HFFc6 (cell line): ENCODE data around the gene KANSL1. TPM values are rescaled to one million over a fixed set of nuclear protein-coding genes. Genes with fewer than 3 reads are reported as not detected.
A peak's percentile ranks its signal among the peaks of the same experiment; 100 is the strongest.
"Not testable (repeated sequence)": the region's sequence is repeated elsewhere in the genome, so short reads cannot be mapped to it uniquely, and the experiment has no call there.

ENCODE experiments used
- DNase-seq: peaks from one replicate; pipeline ENCODE4 v3.0.0-alpha.2; 2018
- H3K27ac Mint-ChIP-seq: 2 replicates; pipeline ENCODE4 v1.8.0; 2020; ENCODE audit warnings: mild to moderate bottlenecking, mixed read lengths
- H3K27me3 Mint-ChIP-seq: 2 replicates; pipeline ENCODE4 v1.8.0; 2021; ENCODE audit warnings: mild to moderate bottlenecking, moderate library complexity, mixed read lengths; ENCODE audit not compliant: insufficient read depth
- H3K36me3 Mint-ChIP-seq: 2 replicates; pipeline ENCODE4 v1.8.0; 2021; ENCODE audit warnings: low read depth, mixed read lengths
- H3K4me1 Mint-ChIP-seq: 2 replicates; pipeline ENCODE4 v1.8.0; 2020; ENCODE audit warnings: low read depth, mixed read lengths
- H3K4me3 Mint-ChIP-seq: 2 replicates; pipeline ENCODE4 v1.8.0; 2020; ENCODE audit warnings: mild to moderate bottlenecking, moderate library complexity, mixed read lengths
- H3K9me3 Mint-ChIP-seq: 2 replicates; pipeline ENCODE4 v1.8.0; 2020; ENCODE audit warnings: mild to moderate bottlenecking, mixed read lengths
- CTCF ChIP-seq: fragments of 200-600 bp; sonication (generic); IDR thresholded peaks from 2 replicates; pipeline ENCODE4 v1.5.0; 2021; ENCODE audit warnings: antibody characterized with exemption, mild to moderate bottlenecking
- total RNA-seq, 6 experiments: library from RNA; stranded (reverse); fragmentation: NEBNext Ultra II Directional; extraction: Animal tissue kit (Norgen Biotek cat#: 25700); gene quantifications; 2 replicates in 1 of 6; 3 replicates in 5 of 6; pipeline ENCODE4 v1.2.3, GENCODE V29; 2021

Gene KANSL1
- total RNA-seq, 6 experiments from 2014 or later, result 23.8 to 33.0 (median 27.7) TPM

DNA sequence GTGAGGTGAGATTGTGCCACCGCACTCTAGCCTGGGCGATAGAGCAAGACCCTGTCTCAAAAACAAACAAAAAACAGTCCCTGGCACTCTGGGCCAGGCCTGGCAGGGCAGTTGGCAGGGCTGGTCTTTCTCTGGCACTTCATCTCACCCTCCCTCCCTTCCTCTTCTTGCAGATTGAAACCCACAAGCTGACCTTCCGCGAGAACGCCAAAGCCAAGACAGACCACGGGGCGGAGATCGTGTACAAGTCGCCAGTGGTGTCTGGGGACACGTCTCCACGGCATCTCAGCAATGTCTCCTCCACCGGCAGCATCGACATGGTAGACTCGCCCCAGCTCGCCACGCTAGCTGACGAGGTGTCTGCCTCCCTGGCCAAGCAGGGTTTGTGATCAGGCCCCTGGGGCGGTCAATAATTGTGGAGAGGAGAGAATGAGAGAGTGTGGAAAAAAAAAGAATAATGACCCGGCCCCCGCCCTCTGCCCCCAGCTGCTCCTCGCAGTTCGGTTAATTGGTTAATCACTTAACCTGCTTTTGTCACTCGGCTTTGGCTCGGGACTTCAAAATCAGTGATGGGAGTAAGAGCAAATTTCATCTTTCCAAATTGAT is 169.3 kb downstream of the KANSL1 start:
- peaks cover 12% of the 10 kb centered on the region for H3K36me3 Mint-ChIP-seq
- H3K9me3 Mint-ChIP-seq, result no peaks in the 10 kb centered on the region
- TF ChIP-seq CTCF, result no peak
- H3K4me3 Mint-ChIP-seq, result no peak overlapping the region
- peaks cover 5% of the 10 kb centered on the region for H3K27me3 Mint-ChIP-seq
- no peaks in the 10 kb centered on the region for H3K4me1 Mint-ChIP-seq
- no peak for DNase-seq
- H3K27ac Mint-ChIP-seq, result no peak overlapping the region

DNA sequence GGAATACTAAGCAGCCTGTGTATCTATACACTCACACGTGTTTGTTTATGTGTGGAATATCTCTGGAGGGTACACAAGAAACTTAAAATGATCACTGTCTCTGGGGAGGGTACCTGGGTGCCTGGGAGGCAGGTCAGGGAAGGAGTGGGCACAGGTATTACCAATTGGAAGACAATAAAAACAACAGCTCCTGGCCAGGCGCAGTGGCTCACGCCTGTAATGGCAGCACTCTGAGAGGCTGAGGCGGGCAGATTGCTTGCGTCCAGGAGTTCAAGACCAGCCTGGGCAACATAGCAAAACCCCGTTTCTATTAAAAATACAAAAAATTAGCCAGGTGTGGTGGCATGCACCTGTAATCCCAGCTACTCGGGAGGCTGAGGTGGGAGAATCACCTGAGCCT is 169.9 kb downstream of the KANSL1 start:
- H3K4me1 Mint-ChIP-seq, DNase-seq, H3K9me3 Mint-ChIP-seq, H3K4me3 Mint-ChIP-seq, H3K27me3 Mint-ChIP-seq, H3K27ac Mint-ChIP-seq: not testable (repeated sequence)
- H3K36me3 Mint-ChIP-seq, result peaks cover 10% of the 10 kb centered on the region

DNA sequence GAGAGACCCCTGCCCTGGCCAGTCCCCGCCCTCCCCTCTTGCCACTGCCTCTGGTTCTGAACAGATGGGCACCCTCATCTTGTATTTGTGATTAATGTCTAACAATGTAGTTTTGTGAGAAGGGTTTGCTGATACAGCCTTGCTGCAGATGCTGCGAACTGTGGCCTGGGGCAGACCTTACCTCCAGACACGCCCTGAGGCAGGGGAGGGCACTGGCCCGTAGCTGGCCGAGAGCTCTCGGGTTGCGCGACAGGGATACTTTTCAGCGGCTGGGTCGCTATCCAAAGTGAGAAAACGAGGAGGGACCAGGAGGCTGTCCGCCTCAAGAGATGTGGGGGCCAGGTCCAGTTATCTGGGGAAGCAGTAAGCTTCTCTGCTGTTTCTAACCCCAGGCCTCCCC is 172.2 kb downstream of the KANSL1 start:
- H3K27me3 Mint-ChIP-seq, result peaks cover 4% of the 10 kb centered on the region
- H3K4me3 Mint-ChIP-seq, result no peak overlapping the region
- no peak overlapping the region for H3K27ac Mint-ChIP-seq
- no peak for TF ChIP-seq CTCF
- no peak for DNase-seq
- peaks cover 4% of the 10 kb centered on the region; the same call in 1 of the 2 replicates for H3K36me3 Mint-ChIP-seq
- H3K9me3 Mint-ChIP-seq, result no peaks in the 10 kb centered on the region
- no peaks in the 10 kb centered on the region for H3K4me1 Mint-ChIP-seq

GRCh38 chr17:46020023-46020761 is 173.0 kb downstream of the KANSL1 start:
- no peak for TF ChIP-seq CTCF
- Mint-ChIP-seq H3K9me3 (no peaks in the 10 kb centered on the region), H3K4me1 (no peaks in the 10 kb centered on the region), H3K27ac (no peak overlapping the region), H3K27me3 (peaks cover 5% of the 10 kb centered on the region), H3K4me3 (no peak overlapping the region), H3K36me3 (no peaks in the 10 kb centered on the region)
- no peak for DNase-seq

- H3K27ac Mint-ChIP-seq, H3K4me1 Mint-ChIP-seq, H3K9me3 Mint-ChIP-seq, H3K4me3 Mint-ChIP-seq, H3K27me3 Mint-ChIP-seq, H3K36me3 Mint-ChIP-seq, DNase-seq: not testable (repeated sequence)
Measured at GRCh38 chr17:46019408-46019925, 173.8 kb downstream of the KANSL1 start.

GRCh38 chr17:46013502-46014165 is 179.6 kb downstream of the KANSL1 start:
- no peak overlapping the region for H3K4me3 Mint-ChIP-seq
- TF ChIP-seq CTCF, result no peak
- peaks cover 17% of the 10 kb centered on the region for H3K4me1 Mint-ChIP-seq
- peak; percentile 70 for DNase-seq
- no peaks in the 10 kb centered on the region for H3K9me3 Mint-ChIP-seq
- peaks cover 6% of the 10 kb centered on the region for H3K27me3 Mint-ChIP-seq
- no peaks in the 10 kb centered on the region for H3K36me3 Mint-ChIP-seq
- H3K27ac Mint-ChIP-seq, result peak overlapping the region; percentile 37; the same call in 1 of the 2 replicates
